Esophagus muscularis mucosa (tissue), 3 donors: Measurements from ENCODE around the gene IMPG2.
"Not testable (repeated sequence)": the region's sequence is repeated elsewhere in the genome, so short reads cannot be mapped to it uniquely, and the experiment has no call there.

Experiments used
- CTCF ChIP-seq, 3 experiments: fragments of 200-600 bp in 2 of 3; fragments of 450-650 bp in 1 of 3; sonication (generic) in 2 of 3; IDR thresholded peaks; one replicate each; pipeline ENCODE4 v1.5.1; 2017 to 2019; ENCODE audit warnings: antibody characterized with exemption in 3 of 3, mild to moderate bottlenecking in 2 of 3, moderate library complexity in 1 of 3
- POLR2A ChIP-seq: fragments of 450-650 bp; IDR thresholded peaks from one replicate; pipeline ENCODE4 v1.6.1; 2017; ENCODE audit warnings: antibody characterized with exemption, moderate library complexity, mild to moderate bottlenecking, low read depth

- TF ChIP-seq POLR2A; CTCF (IDR thresholded peaks at IDR 0.05): not testable (repeated sequence)
These were observed 12.1 kb downstream of the IMPG2 start for GRCh38 chr3:101308147-101308772.
